Measurements from ENCODE around the gene SSH2.
"Not testable (repeated sequence)": the region's sequence is repeated elsewhere in the genome, so short reads cannot be mapped to it uniquely, and the experiment has no call there.

Gene SSH2

DNA sequence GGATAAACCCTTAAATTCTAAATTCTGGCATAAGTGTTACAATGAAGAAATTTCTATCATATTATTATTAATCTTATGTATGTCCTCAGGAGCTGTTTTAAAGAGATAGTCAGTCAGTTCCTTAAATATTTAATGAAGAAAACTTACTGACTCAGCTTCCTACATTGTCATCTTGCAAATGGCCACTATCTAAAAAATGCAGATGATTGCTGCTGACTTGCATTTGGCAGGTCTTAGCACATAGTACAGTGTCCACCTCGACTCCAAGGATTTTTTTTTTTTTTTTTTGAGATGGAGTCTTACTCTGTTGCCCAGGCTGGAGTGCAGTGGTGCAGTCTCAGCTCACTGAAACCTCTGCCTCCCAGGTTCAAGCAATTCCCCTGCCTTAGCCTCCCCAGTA, 252.2 kb downstream of the SSH2 start:
- DNase-seq = no peak

- DNase-seq = peak in 10 of 58 donors; percentile 3 to 38 (median 22)
Measured at GRCh38 chr17:29677221-29677791, 252.7 kb downstream of the SSH2 start.

GRCh38 chr17:29675961-29676360, 254.1 kb downstream of the SSH2 start:
- not testable (repeated sequence) for DNase-seq

GRCh38 chr17:29674281-29674680, 255.7 kb downstream of the SSH2 start:
- DNase-seq = no peak

GRCh38 chr17:29671661-29672060, 258.4 kb downstream of the SSH2 start:
- DNase-seq = no peak

DNA sequence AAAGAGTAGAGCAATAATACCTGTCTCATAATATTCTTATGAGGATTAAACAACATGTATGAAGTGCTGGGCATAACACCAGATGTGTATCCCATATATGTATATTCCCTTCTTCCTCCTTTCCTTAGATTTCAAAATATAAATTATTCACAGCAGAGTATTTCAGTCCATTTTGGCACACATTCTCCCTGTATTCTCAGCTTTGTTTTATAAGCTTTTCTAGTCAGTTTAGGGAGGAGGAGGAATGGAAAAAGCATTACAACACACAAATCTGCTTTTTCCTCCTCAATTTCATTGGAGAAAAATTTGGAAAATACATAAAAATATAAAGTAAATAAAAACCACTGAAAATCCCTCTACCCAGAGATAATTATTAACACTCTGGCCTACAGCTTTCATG, 260.8 kb downstream of the SSH2 start:
- DNase-seq = no peak

DNA sequence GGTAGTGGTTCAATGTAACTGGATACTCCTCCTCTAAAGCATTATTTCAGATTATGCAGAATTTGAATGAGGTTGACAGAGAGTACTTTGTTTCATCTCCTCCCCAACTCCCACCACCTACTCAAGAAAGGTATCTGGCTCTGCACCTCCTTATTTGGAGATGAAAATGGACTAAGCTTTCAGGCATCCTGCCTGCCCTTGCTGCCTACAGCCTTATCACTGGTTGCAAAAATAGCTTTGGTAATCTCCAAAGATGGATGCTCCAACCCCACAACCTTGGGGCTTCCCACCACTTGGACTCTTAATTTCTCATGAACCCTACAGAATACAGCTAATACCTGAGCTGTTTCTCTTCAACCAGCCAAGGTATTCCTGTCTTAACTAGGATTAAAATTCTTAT, 262.1 kb downstream of the SSH2 start:
- no peak for DNase-seq

DNA sequence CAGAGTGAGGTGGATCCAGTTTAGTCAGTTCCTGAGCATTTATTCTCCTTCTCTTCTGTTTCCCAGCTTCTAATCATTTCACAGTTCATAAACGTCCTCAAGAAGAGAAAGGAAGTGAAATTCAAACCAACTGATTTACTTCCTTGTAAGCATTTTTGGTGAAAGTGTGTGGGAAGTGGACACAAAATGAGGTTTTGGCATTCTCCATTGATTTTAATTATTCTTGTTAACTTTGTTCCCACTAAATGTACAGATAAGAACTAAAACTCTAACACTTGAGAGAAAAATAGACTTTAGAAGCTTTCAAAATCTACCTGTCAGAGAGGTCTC, 264.6 kb downstream of the SSH2 start:
- no peak for DNase-seq

- DNase-seq = no peak
Measured at GRCh38 chr17:29664743-29665480, 265.1 kb downstream of the SSH2 start.

GRCh38 chr17:29663155-29663554, 266.9 kb downstream of the SSH2 start:
- DNase-seq = peak in 7 of 58 donors; percentile 4 to 42 (median 11)

- no peak for DNase-seq
Measured at GRCh38 chr17:29661213-29661612, 268.8 kb downstream of the SSH2 start.

GRCh38 chr17:29659155-29659554, 270.9 kb downstream of the SSH2 start:
- no peak for DNase-seq

- no peak for DNase-seq
Measured at GRCh38 chr17:29655323-29655722, 274.7 kb downstream of the SSH2 start.

- DNase-seq = no peak
Measured at GRCh38 chr17:29653995-29654714, 275.9 kb downstream of the SSH2 start.

GRCh38 chr17:29652976-29653375, 277.1 kb downstream of the SSH2 start:
- no peak for DNase-seq

- not testable (repeated sequence) for DNase-seq
Measured at GRCh38 chr17:29651913-29652312, 278.1 kb downstream of the SSH2 start.

DNA sequence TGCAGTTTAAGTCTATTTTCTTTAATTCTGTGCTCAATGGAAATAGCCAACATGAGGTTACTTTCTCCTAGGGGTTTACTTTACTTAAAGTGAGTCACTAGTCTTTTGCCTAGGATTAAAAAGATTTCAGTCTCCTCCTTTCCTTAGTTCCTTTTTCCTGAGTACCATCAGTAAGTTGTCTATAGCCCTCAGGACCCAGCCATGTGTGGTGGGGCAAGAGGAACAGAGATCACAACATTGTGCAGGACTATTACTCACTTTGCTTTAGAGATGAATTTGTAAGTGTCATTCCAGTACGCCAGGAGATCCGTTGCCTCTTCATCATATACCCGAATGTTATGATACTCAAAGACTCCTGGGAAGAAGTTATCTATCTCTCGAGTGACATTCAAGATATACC, 279.6 kb downstream of the SSH2 start:
- DNase-seq = no peak

DNA sequence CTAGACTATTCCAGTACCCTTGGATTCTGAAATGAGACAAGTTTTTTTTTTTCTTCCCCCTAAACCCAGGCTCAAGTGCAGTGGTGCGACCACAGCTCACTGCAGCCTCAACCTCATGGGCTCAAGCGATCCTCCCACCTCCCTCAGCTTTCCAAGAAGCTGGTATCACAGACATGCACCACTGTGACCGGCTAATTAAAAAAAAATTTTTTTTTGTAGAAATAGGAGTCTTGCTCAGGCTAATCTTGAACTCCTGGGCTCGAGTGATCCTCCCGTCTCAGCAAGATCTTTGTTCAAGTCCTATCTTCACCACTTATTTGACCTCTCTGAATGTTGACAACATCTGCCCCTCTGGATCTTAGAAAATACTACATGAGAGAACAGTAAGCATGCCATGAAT, 280.7 kb downstream of the SSH2 start:
- DNase-seq = no peak

GRCh38 chr17:29648005-29648404, 282.0 kb downstream of the SSH2 start:
- DNase-seq = no peak

DNA sequence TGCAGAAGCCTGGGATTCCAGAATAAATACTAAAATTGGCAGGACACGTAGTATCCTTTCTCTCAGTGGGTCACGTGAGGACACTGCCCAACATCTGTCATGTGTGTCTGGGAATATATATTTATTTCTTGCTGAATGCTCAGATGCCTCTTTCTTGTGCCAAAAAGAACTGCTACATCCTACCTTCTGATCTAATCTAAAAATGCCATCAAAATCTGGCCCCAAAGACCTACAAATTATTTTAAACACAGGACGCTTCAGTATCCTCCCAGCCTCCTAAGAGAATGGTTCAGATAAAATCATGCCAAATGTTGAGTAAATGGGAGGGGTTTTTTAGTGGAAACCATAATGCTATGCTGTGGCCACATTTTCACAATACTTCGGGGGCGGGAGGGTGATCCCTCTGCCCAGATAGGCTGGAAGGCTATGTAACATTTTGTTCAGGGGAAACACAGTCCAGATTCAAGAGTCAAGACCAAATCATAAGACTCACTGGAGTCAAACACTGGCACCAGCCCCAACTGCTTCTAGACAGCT, 284.4 kb downstream of the SSH2 start:
- DNase-seq = peak in 9 of 58 donors; percentile 6 to 61 (median 22)

- DNase-seq = no peak
Measured at GRCh38 chr17:29643817-29644160, 286.2 kb downstream of the SSH2 start.

- no peak for DNase-seq
Measured at GRCh38 chr17:29642171-29642611, 287.8 kb downstream of the SSH2 start.
